Stimulated activated CD8-positive, alpha-beta memory T cell treated with anti-CD3 and anti-CD28 coated beads, Interleukin-15, amount 100 ng/mL, for 24 hours (primary cell): ENCODE data around the gene ACAA2.

Experiments
- DNase-seq: peaks from one replicate; pipeline ENCODE4 v3.0.0-alpha.2; 2020; ENCODE audit warnings: low read depth

ACAA2 gene

DNA sequence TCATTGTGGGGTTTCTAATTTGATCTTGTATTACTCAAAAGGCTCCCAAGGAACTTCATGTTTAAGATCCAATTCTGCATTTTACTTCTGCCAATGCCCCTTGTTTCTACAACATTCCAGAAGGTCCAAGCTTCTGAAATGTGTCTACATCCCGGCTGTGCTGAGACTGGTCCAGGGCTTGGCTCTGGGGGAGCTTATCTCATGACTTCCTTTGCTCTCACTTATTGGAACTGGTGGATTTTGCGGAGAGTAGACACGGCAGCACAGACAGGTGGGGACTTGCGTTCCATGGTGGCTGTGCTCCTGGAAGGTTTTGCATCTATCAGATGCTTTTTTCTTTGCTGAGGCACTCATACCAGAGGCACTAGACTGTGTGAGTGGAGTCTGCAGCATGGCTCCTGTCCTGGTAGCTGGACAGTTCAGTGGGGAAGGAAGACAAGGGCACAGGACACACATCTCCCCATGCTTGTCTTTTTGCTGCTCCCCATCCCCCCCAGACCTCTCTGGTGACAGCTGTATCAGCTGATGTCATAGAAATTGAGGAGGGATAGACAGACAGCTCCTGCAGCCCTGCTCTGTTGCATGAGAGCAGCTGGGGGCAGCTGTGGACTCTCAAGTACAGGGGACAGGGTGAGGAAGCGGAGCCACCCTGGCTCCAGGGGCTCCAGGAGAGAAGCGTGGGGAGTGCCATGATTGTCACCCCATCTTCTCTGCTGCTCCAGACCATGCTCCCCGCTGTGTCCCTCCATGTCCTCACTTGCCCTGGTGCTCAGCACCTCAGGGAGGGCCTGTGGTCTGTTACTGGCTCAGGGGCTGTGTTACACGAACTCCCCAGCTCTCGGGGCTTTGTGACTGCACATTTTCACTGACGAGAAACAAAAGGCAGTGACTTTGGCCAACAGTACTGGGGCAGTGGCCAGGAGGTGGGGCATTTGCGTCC lies 46.0 kb downstream of the ACAA2 start:
- DNase-seq, result no peak

DNA sequence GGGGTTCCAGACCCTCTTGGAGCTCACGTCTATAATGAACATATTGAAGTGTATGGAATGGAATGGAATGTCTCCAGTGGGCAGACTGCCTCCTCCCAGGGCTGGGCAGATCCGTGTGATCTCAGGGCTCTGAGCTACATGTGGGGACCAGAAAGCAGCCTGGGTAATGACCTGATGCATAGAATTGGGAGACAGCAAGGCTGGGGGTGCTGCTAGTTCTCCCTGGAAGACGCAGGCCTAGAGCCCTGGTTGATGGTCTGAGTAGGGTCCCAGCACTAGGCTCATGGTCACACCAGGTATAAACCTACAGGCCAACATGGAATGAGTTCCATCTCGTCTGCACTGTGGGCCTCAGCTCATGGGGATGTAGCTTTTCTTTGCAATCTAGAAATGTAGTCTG lies 46.7 kb downstream of the ACAA2 start:
- DNase-seq, result no peak

DNA sequence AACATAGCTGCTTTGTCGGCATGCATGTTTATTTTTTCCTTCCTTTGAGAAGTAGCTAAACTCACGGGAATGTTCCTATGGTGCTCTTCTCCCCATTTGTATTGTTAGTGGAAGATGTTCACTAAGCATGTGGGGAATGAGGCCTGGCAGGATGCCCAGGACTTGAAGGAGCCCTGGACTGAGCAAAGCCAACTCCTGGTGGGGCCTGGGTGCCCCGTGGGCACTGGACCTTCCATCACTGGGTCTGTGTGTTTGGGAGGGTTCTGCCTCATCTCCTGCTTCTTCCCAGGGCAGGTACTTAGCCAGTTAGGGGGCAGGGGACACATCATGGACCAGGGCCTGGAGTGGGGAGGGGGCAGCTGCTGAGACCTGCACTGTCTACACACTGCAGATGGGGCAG lies 49.3 kb downstream of the ACAA2 start:
- DNase-seq, result no peak

DNA sequence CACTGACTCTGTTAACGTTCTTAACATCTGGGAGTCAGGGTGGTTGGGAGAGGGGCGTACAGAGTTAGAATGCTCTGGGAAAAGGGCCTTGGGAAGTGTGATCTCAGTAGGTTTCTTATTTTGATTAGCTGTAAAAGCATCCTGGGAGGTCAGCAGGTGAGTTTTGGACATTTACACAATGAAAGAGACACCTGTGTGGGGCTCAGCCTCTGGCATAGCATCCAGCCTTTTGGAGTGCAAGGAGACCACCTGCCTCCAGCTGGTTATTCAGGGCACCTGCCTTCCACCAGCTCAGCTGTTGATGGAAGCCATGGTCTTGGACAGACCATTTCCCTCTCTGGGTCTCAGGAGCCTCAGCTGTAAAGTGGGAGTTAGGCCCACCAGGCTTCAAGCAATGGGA lies 49.7 kb downstream of the ACAA2 start:
- DNase-seq, result no peak

DNA sequence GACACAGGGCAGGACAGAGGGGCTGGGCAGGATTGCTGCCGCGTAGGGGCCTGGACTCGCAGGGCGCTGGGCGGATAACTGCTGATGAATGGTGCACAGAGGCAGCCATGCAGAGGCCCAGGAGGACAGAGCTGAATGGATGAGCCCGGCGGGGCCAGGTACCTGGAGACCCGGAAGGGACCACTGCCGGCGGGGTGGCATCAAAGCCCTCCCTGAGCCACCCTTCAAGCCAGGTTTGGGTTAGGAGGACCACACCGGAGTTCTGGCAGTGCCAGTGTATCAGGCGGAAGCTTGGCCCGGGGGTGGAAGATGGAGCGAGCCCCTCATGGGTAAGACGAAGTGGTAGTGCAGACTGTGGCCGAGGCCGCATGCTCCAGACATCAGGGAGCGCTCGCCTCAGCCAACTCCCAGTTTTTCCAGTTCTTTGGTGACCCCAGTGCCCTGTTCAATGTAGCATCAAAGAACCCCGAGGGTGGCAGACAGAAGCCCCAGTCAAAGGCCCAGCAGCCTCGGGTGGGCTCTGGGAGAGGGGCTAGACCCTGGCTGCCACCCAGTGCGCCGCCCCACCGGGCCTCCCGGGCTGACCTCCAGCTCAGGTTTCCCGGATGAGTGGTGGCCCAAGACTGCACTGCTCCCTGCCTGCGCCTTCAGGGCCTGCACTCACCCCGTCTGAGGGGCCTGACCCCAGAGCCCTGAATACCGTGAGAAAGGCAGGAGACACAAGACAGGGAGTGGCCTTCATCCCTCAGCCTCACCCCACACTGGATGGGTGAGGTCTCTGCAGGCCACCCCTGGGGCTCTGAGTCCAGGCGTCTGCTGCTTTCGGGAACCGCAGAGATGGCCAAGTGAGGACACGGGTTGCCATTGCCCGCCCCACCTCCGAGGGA lies 50.9 kb downstream of the ACAA2 start:
- DNase-seq, result no peak

DNA sequence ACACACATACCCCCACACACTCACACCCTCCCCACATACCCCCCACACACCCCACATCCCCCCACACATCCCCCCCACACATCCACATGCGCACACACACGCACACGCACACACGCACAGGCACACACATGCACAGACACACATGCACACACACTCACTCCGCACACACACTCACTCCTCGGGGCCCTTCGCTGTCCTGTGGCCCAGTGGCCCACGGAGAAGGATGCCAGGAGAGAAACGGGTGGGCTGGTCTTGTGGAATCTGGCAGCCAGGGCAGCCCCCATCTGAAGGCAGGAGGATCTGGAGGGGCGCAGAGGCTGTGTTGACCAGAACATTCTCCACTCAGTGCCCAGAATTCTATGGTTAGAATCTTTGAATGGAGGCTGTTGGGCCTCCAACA lies 51.6 kb downstream of the ACAA2 start:
- DNase-seq, result no peak

DNA sequence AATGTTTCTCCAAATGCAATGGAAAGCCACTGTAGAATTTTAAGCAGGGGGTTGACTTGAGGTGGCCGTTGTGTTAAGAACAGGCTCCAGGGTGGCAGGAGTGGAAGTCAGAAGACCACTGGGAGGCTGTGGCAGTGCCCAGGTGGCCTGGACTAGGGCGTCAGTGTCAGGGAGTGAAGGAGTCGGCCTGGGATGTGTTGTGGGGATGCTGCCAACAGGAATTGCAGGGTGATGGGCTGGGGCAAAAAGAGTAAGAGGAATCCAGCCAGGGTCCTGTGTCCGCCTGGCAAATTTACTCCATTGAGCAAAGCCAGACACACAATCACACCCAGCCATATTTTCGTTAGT lies 55.1 kb downstream of the ACAA2 start:
- no peak for DNase-seq

DNA sequence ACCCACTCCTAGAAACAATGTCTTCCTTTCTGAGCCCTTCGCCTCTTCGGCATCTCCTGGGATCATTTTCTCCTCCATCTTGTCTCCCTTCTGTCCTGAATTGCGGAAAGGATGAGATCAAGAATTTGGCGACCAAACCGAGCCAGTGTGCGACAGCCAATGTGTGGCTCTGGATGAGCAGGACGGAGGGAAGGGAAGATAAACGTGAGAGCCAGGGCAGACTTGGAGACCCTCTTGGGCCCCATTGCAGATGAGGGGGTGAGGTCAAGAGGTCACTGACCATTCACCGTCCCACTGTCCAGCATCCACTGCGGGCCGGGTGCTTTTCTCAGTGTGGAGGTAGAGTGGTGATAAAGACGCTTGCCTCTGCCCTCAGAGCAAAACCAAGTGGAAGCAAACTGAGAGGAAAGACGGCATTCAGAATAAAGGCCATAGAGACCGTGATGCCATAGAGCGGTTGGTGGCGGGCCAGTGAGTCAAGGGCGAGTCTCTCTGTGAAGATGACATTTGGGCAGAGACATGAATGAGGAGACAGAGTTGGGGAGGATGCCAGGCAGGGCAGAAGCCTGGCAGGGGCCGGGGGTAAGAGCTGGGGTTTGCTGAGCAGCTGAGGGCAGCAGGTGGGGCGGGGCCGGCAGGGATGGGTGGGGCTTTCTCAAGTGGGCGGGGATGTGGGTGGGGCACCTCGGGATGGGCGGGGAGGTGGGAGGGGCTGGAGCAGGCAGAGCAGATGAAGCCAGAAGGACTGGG lies 55.6 kb downstream of the ACAA2 start:
- no peak for DNase-seq

DNA sequence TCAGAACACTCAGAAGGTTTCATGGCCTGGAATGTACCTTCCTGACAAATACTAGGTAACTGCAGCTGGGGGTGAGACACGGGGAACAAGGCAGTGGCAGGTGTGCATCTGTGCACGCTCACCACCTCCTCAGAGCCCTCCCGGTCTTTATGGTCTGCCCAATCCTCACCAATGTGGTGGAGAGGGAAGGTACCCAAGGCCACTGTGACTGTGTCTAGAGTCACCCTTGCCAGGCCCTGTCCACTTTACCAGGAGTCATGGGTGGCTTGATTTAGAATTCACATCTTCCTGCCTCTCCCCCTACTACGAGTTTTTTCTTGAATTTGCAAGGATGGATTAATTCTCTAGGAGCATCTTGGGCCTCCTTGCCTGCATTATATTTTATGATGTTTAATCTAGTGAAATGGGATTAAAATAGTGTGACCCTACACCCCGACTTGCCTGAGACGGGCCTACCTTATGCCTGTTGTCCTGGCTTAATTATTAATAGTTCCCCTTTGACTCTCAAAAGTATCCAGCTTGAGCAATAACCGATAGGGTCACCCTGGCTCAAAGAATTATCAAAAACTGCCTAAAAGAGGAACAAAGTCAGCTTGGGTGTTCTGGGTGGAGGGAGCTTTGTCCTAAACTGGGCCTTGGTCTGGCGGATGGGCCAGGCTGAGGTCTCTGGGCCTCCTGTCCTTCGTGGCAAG lies 56.5 kb downstream of the ACAA2 start:
- DNase-seq, result no peak

DNA sequence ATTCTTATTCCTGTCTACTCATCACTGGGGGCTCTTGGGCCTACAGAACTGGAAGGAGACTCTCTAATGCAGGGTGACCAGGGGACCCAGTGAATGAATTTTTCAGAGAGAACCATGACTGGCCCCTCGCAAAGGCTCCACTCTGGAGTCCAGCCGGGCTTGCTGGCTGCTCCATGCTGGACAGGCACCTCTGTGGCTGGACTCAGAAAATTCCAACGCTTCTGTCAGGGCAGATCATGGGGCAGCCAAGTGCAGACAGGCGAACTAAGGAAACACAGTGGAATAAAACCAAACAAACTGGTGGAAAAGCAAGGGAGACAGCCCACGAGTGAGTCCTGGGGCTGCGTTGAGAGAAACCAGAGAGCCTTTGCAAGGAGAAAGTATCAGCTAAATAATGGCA lies 57.2 kb downstream of the ACAA2 start:
- no peak for DNase-seq

DNA sequence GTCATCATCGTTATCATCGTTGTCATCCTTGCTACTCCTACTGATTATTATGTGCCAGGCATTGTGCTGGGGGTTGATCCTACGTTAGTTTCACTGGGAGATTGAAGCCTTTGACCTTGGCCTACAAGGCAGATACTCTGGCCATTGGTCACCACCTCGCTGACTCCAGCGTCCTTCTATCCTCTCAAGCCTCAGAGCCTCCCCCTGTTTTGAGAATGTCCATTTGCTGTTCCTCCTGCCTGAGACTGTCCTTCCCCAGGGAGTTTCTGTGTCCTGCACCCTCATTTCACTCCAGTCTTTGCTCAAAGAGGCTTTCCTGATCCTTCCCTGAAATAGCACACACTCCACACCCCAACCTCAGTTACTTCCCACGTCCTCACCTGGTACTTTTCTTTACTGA lies 57.8 kb downstream of the ACAA2 start:
- DNase-seq, result no peak

DNA sequence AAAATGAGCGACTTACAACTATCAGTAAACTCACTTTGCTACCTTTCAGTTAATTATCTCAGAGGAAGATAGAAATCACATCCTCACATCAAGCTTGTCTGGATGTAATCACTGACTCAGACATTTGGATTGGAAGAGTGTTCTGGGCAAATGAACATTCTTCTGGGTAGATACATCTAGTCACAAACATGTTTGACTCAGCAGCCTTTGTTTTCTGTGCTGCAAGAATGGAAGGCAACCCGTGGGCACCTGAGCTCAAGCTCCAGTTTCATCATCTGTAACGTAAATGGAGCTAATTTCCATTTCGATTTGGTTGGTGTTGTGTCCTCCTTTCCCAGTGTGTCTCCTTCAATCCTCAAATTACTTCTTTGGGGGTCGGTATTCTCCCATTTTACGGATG lies 58.5 kb downstream of the ACAA2 start:
- DNase-seq, result no peak

DNA sequence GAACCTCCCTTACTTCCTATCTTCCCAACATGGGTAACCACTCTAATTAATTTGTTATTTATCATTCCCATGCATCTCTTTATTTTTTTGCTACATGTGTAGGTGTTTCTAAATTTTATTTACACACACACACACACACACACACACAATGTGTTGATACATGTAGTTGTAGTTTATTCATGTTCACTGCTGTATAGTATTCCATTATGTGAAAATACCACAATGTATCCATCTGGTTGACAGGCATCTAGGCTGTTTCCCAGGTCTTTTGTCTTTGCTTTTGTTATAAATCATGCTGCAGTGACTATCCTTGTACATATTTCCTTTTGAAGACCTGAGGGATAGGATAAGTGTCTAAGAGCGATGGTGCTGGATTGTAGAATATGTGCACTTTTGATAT lies 59.7 kb downstream of the ACAA2 start:
- DNase-seq, result no peak

DNA sequence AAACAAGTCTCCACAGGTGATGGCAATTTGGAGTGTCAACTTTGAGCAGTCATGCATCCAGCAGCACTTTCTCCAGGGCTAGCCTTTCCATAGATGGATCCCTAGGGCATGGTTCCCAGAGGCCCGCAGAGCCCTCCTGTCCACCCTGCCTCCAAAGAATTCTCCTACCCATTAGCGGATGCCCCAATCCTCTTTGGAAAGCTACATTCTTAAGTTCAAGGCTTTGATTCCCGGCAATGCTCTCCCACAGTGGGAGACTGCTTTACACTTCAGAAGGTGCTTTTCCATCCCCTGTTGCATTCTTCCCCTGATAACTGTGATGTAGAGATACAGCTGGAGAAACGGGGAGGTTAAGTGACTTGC lies 61.3 kb downstream of the ACAA2 start:
- no peak for DNase-seq

DNA sequence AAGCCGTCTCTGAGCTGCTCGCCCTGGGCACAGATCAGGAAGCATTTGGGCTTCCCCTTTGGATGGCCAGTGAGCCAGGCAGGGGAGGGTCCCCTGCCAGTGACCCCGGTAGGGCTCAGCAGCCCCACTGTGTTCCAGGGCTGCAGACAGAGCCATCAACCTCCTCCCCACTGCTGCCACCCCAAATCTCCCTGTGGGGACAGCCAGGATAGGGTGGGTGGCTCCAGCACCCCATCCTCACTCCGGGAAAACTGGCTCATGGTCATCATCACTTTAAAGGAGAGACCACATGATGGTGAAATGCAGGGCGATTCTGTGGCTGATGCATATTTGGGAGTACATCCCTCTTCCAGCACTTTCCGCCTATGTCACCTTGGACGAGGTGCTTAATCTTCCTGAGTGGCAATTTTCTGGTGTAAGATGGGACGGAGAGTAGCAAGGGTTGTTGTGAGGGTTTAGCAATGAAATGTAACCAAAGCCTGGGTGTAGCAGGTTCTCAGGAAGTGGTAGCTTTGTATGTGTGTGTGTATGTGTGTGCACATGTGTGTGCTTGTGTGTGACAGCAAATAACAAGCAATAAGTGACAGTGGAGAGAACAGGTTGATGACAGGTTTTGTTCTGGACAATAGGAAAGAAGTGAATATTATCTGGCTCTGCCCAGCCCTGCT lies 61.8 kb downstream of the ACAA2 start:
- no peak for DNase-seq

DNA sequence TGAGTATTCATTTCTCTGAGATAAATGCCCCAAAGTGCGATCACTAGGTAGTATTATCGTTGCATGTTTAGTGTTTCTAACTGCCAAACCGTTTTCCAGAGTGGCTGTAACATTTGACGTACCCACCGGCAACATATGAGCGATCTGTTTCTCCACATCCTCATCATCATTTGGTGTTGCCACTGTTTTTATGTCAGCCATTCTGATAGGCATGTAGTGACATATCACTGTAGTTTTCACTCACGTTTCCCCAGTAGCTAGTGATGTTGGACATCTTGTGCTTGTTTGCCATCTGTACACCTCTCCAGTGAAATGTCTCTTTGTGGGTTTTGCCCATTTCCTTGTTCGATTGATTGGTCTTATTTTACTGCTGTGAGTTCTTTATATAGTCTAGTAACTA lies 63.8 kb downstream of the ACAA2 start:
- DNase-seq, result no peak

DNA sequence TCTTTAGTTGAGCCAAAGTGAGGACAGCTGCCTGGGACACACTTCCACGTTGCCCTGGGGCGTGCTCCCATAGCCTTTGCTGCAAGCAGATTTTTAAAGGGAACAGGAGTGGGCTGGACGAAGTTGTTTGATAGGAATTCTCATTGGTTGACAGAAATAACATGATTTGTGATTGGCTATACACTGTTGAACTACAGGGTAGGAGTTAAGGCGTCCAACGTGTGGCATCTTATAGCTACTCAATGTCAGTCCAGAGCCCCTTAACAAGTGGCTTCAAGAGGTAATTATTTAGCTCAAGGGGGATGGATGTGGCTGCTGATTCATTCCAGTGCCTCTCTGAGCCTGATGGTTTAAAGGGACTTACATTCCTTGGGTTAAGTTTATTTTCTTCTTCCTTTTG lies 65.5 kb downstream of the ACAA2 start:
- DNase-seq, result no peak

DNA sequence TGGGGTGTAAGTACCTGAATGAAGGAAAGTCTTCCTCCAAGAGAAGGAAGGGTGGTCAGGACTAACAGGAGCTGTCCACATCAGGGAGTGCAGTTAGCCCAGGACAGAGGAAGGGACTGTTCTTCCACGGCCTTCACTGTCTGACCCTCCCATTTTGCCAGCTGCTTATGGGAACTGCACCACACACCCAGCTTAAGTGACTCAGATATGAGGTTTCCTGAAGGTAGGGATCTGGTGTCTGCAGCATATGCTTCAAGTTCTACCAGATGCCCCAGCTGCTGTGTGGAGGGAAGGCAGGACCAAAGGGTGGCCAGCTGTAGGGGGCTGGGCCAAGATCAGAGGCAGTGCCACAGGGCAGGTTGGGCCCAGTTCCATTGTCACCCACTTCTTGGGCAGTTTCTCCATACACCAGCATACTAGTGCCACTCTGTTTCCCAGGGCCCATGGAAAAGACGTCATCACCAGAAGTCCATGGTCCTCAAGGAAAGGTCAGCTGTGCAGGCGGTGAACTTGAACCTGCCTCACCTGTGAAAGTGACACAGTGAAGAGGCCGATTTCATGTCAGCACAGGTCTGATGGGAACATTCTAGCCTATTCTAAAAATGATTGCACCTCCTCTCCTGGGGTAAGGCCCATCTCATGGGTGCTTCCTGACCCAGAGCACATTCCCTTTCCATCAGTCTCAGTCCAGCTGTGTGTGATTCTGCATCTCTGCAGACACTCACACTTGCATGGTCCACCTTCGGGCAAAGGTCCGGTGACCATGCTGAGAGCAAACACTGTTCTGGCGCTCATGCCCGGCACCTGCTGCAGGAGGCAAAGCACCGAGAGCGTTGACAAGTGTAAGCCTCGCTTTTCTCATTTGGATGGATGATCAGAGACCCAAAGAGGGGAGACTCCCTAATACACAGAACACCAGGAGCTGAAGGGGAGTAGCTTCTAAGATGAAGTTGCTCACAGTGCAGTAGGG lies 68.0 kb downstream of the ACAA2 start:
- DNase-seq, result no peak

DNA sequence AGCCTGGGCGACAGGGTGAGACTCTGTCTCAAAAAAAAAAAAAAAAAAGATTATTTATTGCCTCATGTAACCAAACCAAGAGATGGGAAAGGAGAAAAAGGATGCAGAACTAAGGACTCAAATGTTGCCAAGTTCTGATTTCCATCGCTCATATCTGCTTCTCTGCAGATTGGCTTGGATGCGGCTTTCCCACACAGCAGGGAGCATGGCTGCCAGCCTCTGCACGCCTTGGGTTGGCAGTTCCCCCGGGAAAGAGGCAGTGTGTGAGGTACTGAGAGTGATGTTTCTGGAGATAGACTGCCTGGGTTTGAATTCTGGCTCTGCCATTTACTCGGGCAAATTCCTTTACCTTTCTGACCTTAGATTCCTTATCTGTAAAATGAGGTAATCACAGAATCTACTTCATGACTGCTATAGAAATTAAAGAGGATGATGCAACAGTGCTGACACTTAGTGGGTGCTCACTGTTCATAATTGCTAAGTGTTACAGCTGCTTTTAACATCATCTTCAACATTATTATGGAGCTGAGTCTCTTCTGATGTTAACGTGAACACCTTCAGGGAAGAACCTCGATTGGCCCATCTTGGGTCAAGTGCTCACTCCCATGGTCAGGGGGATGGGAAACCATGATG lies 68.8 kb downstream of the ACAA2 start:
- no peak for DNase-seq

DNA sequence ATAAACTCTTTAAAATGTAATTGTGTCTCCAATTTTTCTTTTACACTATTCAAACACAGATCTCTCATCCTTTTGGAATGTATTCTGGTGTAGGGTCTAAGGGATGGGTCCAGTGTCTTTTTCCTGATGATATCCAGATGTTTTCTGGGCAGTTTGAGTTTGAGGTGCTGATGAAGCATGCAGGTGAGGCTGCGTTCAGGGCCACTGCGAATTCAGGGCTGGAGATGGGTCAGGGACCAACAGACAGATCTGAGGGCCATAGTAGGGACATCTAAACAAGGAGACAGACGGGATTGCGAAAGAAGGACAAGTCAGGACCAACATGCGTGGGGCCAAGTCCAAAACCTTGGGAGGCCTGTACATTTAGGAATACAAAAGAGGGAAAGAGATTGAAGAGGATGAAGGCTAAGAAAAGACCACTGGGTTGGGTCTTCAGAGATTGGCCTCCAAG lies 70.2 kb downstream of the ACAA2 start:
- no peak for DNase-seq
